DMS79 (cell line): Measurements from ENCODE around the gene ST7.
"Not testable (repeated sequence)": the region's sequence is repeated elsewhere in the genome, so short reads cannot be mapped to it uniquely, and the experiment has no call there.

ENCODE experiments used
- DNase-seq: peaks from one replicate; lab custom pipeline; 2025; lab: John Stamatoyannopoulos, UW

The ST7 gene

DNA sequence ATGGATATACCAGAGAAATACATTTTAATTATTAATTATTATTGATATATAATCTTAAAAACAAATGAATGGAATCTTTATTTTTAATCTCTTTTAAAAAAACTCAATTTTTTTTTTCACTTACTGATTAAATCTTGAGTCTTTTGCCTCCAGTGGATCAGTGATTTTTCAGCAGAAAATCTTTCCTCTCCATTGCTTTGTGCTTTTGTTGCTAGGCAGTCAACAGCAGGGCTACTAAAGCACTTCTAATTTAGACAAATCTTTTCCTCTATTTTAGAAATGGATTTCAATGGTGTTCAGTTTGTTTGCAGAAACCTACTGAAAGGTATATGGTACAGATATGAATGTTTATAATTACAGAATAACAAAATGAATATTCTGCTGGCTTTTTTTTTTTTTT is 143.6 kb downstream of the ST7 start:
- DNase-seq, result no peak

DNA sequence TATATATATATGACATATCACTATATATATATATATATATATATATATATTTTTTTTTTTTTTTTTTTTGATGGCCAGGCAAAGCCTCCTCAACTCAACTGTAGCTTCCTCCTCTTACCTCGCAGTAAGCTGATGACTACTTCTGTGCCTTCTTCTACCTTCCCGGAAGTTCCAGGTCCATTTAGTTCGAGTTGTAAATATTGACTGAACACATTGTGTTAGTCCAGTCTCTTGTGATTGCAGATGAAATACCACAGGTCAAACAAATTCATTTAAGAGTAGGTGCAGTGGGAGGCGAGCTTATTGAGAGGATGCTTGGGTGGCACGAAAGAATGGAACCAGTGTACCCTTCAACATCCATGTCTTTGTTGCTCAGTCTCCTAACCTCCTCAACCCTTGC is 144.6 kb downstream of the ST7 start:
- no peak for DNase-seq

DNA sequence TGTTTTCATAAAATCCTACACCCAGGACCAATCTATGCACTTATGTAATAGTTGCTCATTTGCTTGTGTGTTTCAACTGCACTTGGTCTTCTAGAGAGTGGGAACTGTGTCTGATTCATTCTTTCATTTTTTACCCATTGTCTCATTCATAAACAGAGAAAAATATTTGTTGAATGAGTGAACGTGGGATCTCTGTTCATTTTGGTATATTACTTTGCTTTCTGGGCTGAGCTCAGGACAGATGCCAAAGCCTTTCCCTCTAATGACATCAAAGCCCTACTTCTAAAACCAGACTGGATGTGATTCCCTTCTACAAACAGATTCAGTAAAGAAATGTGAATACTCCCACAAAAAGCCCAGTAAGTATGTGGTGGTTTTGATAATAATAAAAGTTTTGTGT is 145.2 kb downstream of the ST7 start:
- DNase-seq, result no peak

DNA sequence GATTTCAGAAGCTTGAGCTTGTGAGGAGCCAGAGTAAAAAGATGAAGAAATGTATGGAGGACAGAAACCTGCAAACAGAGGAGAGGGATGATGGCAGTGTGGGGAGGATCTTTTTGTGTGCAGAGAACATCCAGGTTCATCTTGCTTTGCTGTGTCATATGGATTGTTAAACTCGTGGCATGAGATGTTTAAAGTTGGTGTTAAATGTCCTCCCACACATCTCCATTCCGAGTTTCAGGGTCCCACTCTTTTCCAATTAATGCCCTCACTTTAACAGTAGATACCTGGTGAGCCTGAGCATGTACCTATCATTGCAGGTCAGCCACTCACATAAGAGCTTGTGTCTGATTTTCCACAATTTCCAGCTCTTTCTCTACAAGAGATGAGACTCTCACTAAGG is 147.7 kb downstream of the ST7 start:
- DNase-seq, result no peak

DNA sequence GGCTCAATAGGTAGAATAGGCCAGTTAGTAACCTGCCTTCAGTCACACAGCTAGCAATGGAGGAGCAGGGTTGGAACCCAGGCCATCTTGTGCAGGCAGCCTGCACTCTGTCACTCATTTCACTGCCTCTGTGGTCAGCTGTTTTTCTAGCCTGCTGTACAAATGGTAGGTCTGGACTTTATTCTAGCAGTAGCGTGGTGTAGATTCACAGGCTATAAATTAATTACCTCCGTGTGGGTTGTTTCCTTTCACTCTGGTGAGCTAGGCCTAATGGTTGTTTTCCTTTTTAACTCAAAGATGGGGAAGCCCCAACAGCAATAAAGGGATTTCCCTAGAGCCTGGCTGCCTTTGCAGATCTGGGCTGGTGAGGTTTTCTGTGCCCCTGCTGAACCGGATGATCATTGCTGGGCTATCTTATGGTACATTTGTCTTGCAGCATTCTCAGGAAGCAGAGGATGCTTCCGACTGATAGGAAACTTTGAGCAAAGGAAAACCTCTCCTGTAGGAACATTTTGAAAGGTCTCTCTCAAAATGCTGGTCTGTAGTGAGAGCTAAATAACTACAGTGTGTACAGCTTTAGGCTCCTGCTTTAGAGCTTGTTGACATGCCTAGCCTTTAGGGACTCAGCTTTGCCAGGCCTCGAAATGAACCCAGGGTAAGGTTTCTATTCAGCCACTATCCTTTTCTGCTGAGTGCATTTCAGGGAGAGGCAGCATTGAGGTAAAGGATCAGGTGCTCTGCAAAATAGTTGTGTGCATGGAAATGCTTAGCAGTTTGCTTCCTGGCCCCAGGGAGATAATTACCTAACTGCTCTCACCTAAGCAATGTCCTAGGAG is 157.4 kb downstream of the ST7 start:
- no peak for DNase-seq

DNA sequence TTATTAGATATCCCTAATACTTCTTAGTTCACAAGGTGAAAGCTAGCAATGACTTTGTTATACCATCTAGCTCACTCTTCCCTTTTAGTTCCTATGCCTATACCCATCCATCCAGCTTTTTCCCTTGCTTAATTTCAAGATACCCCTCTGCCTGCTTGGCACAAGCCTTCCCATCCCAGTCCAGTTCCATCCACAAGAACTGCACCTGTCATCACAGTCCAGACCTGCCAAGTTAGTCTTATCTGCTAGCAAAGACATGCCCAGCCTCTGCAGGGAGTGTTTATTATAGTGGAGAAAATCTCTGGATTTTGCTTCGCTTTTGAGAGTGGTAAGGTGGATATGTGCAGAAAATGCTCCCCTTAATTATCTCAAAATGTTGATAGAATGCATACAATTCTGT is 158.2 kb downstream of the ST7 start:
- no peak for DNase-seq

DNA sequence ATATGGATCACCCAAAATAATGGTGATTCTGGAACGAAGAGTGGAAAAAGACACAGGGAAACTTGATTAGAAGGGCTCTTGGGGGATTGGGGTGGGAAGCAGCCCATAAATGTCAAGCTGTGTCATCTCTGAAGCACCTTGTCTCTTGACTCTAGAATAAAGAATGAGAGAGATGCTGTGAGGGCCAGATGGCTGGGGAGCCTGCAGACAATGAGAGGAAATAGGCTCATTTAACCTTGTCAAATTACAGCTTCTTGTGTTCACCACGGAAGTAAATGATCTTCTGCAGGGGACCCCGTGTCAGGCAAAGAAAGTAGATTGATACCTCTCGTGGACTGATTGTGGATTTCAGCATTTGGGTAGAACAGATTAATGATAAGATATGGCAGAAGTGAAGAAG is 159.3 kb downstream of the ST7 start:
- no peak for DNase-seq

DNA sequence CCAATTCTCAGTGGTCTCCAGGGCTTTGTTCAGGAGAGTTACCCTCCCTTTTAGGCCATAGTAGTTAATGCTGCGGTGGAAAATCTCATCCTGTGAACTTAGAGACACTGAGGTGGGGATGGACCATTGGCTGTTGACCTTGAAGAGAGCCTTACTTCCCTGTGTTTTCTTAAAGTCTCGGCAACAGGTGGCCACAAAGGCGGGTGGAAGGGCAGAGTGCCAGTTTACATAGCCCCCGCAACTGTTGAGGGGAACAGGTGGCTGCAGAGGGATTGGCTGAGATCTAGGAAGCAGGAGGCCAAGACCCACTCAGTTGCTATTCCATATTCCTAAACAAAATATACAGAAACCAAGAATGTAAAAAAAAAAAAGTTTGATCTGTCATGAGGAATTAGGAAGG is 160.6 kb downstream of the ST7 start:
- no peak for DNase-seq

DNA sequence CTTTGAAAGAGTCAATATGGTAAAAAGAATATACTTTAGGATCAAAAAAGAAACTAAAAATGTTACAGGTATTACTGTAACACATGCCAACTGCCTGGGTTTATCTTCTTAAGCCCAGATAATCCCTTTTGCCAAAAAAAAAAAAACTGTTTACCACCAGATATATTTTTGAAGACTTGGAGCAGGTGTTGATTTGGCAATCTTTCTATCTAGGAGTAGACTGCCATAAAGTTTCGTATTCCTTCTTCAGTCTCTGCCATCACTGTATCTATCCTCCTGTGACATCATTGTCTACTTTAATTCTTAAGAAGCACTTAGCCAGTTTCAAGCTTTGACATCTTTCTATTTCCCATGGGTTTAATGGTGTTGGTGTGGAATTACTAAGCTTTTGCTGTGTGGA is 161.0 kb downstream of the ST7 start:
- no peak for DNase-seq

DNA sequence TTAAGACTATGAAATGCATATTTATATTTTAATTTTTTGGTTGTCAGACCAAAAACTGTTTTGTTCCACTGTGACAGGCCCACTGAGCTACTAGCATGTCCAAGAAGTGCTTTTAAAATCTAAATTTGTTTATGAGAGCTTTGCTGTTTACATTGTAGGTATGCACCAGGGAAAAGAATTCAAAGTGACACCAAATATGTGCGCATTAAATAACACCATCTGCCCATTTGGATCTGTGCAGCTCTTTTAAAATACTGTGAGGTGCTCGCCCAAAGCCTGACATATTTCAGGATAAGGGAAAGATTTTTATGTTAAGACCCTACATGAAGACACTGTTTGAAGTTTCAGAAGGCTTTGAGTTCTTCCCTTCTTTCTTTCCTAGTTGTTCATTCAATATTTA is 162.9 kb downstream of the ST7 start:
- no peak for DNase-seq

DNA sequence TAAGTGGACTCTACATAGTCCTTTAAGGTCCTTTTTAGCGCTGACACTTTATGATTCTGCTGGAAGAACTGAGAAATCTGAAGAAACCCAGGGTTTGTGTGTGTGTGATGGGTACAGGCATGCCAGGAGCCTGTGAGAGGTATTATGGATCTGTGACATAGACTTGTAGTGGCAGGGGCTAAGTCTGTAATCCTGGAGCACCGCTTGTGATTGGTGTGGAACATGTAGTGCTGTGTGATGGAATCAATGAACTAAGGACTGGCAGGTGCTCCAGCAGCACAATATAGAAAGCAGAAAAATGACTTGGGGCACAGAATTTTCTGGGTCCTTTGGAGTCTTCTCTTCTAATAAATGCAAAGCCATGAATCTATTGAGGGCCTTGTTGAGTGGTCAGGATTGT is 163.9 kb downstream of the ST7 start:
- DNase-seq, result no peak

DNA sequence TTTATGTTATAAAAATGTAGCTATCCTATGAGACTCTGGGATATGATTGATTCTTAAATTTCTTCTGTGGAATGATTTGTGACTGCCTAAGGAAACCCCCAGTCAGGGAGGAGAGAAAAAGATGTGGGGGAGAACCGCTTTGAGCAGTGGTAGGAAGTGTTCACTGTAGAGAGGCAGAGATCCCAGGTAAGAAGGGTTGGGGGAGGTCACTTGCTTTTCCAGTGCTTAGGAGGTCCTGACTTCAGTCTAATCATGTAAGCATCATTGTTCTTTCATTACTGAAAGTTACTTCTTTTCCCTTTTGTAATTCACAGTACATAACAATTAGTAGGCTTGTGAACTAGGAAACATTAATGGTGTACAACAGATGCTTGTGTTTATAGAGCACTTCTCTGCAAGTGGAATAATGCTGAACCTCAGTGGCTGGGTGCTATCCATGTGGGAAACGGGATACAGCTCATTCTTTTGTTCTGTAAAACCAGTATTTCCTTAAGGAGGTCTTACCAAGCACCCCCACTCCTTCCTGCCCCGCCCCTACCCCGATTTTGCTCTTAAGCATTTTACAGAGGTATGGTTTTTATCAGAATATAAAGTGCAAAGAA is 165.4 kb downstream of the ST7 start:
- DNase-seq, result peak; percentile 48

DNA sequence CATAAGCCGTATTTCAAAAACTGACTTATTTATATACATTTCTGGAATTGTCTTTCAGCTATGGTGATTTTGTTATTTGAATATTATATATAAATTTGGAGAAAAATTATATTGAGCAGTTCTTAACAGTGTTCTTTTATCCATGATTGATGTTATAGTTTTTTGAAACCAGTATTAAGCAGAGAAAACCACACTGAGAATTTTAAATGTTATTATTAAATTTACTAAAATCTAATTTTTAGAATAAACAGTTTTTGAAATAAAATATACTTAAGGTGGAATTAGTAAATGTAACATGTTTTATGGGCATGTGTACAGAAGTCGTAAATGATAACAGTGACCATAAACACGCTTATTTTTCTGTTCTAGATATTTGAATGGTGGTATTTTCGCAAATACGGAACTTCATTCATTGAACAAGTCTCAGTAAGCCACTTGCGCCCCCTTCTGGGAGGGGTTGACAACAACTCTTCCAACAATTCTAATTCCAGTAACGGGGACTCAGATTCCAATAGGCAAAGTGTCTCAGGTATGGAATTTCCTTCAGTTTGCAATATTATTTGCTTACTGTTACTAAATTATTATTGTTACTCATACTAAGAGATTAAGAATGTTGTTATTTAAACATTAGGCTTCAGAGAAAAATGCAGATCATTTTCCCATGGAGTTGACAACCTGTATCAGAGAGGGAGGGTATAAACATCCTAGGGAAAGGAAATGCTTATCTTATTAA is 166.1 kb downstream of the ST7 start:
- peak; percentile 10 for DNase-seq

DNA sequence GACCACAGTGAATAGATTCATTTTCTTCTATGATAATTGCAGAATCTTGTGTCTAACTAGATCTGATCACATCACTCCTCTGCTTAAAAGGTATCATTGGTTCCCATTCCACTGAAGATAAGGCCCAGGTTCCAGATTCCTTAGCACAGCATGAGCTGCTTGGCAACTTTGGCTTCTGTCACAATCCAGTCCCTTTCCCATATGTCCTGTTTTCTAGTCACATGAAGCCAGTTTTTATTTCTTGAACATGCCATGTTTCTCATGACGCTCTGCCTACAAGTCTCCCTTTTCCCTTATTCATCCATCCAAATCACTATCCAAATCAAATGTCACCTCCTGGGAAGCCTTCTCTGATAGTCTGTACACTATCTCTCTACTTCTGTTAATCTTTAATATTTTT is 167.0 kb downstream of the ST7 start:
- DNase-seq, result not testable (repeated sequence)

DNA sequence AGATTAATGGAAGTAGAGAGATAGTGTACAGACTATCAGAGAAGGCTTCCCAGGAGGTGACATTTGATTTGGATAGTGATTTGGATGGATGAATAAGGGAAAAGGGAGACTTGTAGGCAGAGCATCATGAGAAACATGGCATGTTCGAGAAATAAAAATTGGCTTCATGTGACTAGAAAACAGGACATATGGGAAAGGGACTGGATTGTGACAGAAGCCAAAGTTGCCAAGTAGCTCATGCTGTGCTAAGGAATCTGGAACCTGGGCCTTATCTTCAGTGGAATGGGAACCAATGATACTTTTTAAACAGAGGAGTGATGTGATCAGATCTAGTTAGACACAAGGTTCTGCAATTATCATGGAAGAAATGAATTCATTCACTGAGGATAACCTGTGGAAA is 168.7 kb downstream of the ST7 start:
- DNase-seq, result not testable (repeated sequence)

DNA sequence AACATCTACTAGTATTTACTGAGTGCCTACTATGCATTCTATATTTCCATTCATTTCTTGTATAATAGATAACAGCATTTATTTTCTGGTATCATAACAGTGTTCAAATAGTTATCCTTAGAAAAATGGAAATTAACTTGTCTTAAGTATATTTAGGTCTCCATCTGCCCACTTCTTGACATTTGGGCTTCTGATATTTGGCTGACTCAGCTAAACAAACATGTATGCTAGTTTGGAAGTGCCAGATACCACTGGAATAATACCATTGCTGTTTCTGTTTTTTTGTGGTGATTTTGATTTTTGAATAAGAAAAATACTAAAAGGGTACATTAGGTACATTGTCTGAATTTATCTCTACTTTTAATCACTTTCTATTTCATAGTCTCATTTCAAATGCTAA is 169.2 kb downstream of the ST7 start:
- no peak for DNase-seq

DNA sequence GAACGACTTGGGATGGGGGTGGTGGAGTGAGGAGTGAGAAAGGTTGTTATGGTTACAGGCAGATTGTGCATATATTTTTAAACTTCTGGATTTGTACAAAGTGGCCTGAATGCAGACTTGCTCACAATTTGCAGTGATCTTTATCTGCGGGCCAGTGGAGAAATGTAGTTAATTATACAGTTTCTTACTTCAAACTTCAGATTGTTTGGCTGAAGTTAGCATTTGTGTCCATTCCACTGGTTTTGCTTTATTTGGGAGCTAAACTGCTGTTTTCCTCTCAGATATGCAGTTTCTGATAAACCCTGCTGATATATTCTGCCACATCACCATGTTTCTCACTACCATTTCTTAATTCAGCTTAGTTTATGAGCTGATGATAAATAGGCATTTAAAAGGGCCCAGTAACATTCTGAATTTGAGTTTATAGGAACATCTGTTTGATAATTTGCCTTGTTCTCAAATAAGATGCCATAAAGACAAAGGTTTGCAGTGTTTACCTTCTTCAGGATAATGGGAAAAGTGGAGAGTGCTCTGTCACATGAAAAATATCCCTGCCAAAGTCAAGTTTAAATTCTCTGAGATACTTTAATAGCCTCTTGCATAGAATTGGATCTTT is 170.1 kb downstream of the ST7 start:
- DNase-seq, result peak; percentile 63

DNA sequence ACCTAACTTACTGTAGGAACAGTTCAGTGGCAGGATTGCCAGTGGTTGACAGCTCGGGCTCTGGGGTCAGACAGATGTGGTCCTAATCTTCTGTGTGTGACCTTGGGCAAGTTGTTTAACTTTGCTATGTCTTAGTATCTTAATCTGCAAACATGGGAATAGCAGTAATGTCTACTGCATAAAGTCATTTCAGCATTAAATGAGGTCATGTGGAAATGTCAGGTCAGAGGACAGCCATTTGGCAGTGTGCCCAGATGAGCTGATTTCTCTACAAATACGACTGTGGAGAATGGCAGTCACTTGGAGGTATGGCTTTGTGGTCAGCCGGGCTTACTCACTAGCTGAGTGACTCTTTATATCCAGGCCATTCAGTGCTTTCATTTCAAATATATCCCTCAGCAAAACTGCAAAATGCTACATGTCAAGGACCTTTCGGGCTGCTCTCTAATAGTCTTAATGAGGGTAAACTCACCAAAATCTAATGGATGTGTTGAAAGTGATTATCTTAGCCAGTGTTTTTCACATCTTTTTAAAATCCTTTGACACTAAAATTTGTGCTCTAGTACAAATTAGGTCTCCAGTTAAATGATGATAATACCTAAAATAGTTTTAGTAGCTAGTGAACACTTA is 171.4 kb downstream of the ST7 start:
- DNase-seq, result peak; percentile 87

DNA sequence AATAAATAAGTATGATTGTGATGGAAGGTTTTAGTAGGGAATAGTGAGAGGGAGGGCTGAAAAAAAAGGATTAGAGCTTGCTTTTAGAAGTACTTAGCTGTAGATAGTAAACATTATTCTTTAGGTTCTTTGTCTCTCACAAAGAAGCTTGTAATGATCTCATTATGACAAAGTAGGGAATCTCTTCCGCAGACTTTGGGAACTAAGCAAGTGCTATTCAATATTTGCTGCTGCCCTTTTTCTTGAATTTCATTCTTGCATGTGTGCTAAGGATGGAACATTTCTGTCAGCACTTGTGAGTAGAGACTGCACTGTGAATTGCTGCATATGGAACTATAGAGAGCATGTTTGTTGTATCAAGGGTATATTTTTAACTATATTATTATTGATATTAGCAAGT is 173.4 kb downstream of the ST7 start:
- DNase-seq, result no peak

DNA sequence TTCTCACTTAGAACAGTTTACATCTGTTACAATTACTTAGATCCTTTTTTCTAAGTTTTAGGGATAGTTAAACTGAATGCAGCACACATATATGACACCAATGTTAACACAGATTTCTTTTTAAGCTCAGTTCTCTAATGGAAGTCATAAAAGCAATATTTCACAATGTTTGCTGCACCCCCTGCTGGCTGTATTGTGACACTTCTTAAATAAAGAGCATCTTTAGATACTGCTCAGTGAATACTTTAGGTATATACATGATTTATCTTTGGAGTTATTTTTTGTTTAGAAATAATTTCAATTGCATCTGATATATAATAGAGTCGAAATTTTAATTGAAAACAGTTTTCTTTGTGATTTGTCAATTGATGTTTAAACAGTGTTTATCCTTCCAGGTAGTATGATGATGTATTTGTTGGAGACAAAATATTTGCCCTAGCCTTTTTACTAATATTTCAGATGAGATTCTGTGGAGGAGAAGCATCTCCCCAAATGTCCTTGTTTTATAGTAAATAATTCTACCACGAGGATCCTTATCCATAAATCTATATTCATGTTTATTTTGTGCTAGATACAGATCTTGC is 174.4 kb downstream of the ST7 start:
- DNase-seq, result peak; percentile 62

DNA sequence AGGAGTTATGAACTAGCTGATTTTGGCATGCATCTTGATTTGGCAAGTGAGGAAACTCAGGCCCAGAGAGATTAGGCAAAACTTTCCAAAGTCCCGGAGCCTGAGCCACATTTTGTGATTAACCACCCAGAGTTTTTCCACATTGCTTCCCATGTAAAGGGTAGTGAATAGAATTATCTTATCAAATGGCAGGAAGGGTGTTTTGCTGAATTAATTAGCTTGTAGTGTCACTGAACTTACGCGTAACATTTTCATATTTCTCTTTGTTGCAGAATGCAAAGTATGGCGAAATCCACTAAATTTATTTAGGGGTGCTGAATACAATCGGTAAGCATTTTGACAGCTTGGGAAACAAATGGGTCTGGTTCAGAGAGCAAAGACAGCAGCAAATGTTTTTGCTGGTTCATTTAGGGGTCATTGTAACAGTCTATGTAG is 176.2 kb downstream of the ST7 start:
- DNase-seq, result no peak

DNA sequence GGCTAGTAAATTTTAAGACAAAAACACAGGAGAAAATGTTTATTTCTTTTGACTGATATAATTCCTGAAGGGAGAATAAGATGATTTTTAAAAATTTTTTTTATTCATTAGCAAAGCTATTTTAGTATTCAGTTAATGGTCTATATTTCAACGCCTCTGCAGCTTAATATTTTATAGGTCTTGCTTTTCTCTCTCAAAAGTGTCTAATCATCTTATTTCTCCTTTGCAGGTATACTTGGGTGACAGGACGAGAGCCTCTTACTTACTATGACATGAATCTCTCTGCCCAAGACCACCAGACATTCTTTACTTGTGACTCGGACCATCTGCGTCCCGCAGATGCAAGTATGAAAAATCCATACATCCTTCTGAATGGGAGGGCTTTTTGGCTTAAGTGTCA is 177.0 kb downstream of the ST7 start:
- DNase-seq, result no peak
